K562 (cell line): ENCODE measurements around the gene TNNT1. TPM values are rescaled to one million over a fixed set of nuclear protein-coding genes. Genes with fewer than 3 reads are reported as not detected.

Experiments used
- ATF4 ChIP-seq: fragments of 450-650 bp; formaldehyde crosslinking; IDR thresholded peaks from 2 replicates; pipeline ENCODE4 v1.4.0; 2022; ENCODE audit warnings: mild to moderate bottlenecking, moderate library complexity
- HMG20B ChIP-seq: fragments of 250-450 bp; sonication (Bioruptor Pico); IDR thresholded peaks from 2 replicates; pipeline ENCODE4 v1.5.0; 2021; ENCODE audit warnings: mild to moderate bottlenecking
- ILF3 ChIP-seq: fragments of 450-650 bp; IDR thresholded peaks from 2 replicates; pipeline ENCODE4 v1.6.1; 2018; ENCODE audit warnings: antibody characterized with exemption, mild to moderate bottlenecking, moderate library complexity, borderline replicate concordance
- LARP7 ChIP-seq: fragments of 450-650 bp; IDR thresholded peaks from 2 replicates; pipeline ENCODE4 v1.6.1; 2016
- MTA1 ChIP-seq: fragments of 450-650 bp; IDR thresholded peaks from 2 replicates; pipeline ENCODE4 v1.6.1; 2017; ENCODE audit warnings: borderline replicate concordance
- NEUROD1 ChIP-seq: fragments of 150-350 bp; IDR thresholded peaks from 2 replicates; pipeline ENCODE4 v1.6.1; 2014; ENCODE audit warnings: borderline replicate concordance, low read length, low read depth; ENCODE audit not compliant: partially characterized antibody
- NFIC ChIP-seq: fragments of 450-650 bp; IDR thresholded peaks from 2 replicates; pipeline ENCODE4 v1.6.1; 2017; ENCODE audit warnings: mild to moderate bottlenecking, inconsistent platforms
- NUFIP1 ChIP-seq: fragments of 450-650 bp; IDR thresholded peaks from 2 replicates; pipeline ENCODE4 v1.6.1; 2018; ENCODE audit not compliant: partially characterized antibody
- PHF20 ChIP-seq: fragments of 450-650 bp; IDR thresholded peaks from 2 replicates; pipeline ENCODE4 v1.6.1; 2018; ENCODE audit not compliant: partially characterized antibody
- RFX1 ChIP-seq: fragments of 450-650 bp; IDR thresholded peaks from 2 replicates; pipeline ENCODE4 v1.6.1; 2016; ENCODE audit warnings: mild to moderate bottlenecking, moderate library complexity
- ZBTB1 ChIP-seq: sonication (generic); formaldehyde crosslinking; IDR thresholded peaks from 2 replicates; pipeline ENCODE4 v1.8.1; 2023; ENCODE audit warnings: missing genetic modification reagents, low read depth, mild to moderate bottlenecking, borderline replicate concordance
- ZBTB5 ChIP-seq: fragments of 450-650 bp; IDR thresholded peaks from 2 replicates; pipeline ENCODE4 v1.6.1; 2017; ENCODE audit warnings: antibody characterized with exemption
- ZFP1 ChIP-seq: fragments of 450-650 bp; formaldehyde crosslinking; IDR thresholded peaks from 2 replicates; pipeline ENCODE4 v1.4.0; 2020; ENCODE audit warnings: mild to moderate bottlenecking, mixed read lengths
- ZKSCAN1 ChIP-seq: fragments of 150-350 bp; IDR thresholded peaks from 2 replicates; pipeline ENCODE4 v1.6.1; 2016; ENCODE audit warnings: low read depth, low read length
- ZNF217 ChIP-seq: sonication (generic); formaldehyde crosslinking; IDR thresholded peaks from 2 replicates; pipeline ENCODE4 v1.8.0; 2022; ENCODE audit warnings: mild to moderate bottlenecking, missing genetic modification reagents
- ZNF224 ChIP-seq: sonication (generic); formaldehyde crosslinking; IDR thresholded peaks from 2 replicates; pipeline ENCODE4 v1.8.0; 2022; ENCODE audit warnings: mild to moderate bottlenecking, missing genetic modification reagents
- ZNF253 ChIP-seq: fragments of 250-450 bp; sonication (Bioruptor Pico); conservative IDR thresholded peaks from 2 replicates; pipeline ENCODE4 v1.6.1; 2021; ENCODE audit warnings: mild to moderate bottlenecking
- polyA plus RNA-seq, 8 experiments: library from polyadenylated mRNA; depleted of rRNA in 4 of 8; stranded (reverse) in 5 of 8; unstranded in 3 of 8; fragments of >200 nt; fragmentation: Nextera tagmentation in 2 of 8; fragmentation: Illumina TruSeq in 1 of 8; extraction: Ambion mirVana in 2 of 8; extraction: Trizol in 1 of 8; gene quantifications; 2 replicates each; pipeline versions ENCODE4 v1.2.1 to v1.2.3, GENCODE V29; 2011 to 2014; ENCODE audit warnings: inconsistent platforms in 1 of 8, missing spikeins in 1 of 8
- total RNA-seq, 7 experiments: library from RNA; depleted of rRNA in 6 of 7; stranded (reverse); fragments of >200 nt in 6 of 7; fragmentation: Illumina TruSeq in 2 of 7; extraction: Trizol in 2 of 7; gene quantifications; 2 replicates each; pipeline versions ENCODE4 v1.2.1 to v1.2.3, GENCODE V29; 2011 to 2021; ENCODE audit warnings: low replicate concordance in 1 of 7
- TF ChIP-seq, protein P1 (sequence below): sonication (generic); formaldehyde crosslinking; IDR thresholded peaks from 2 replicates; pipeline ENCODE4 v1.8.0; 2022; ENCODE audit warnings: mild to moderate bottlenecking, missing genetic modification reagents

The TNNT1 gene
- total and polyA plus RNA-seq, 9 of the 15 experiments (the other 6 are each of a cell fraction or from before 2014, with no cell fraction given): 31.8 to 390 (median 227) TPM

- TF ChIP-seq ATF4 (CRISPR knock-in tag): no peak
- peak; percentile 99 for TF ChIP-seq NEUROD1
- TF ChIP-seq NFIC: no peak
- TF ChIP-seq ZKSCAN1: no peak
- TF ChIP-seq, protein P1, sequence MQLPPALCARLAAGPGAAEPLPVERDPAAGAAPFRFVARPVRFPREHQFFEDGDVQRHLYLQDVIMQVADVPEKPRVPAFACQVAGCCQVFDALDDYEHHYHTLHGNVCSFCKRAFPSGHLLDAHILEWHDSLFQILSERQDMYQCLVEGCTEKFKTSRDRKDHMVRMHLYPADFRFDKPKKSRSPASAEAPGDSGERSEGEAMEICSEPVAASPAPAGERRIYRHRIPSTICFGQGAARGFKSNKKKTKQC (CRISPR knock-in tag): no peak
- TF ChIP-seq ZNF253 (CRISPR knock-in tag): no peak
- TF ChIP-seq ZFP1 (CRISPR knock-in tag): no peak
- no peak for TF ChIP-seq ZBTB5
- TF ChIP-seq ILF3: no peak
- no peak for TF ChIP-seq ZNF224 (CRISPR knock-in tag)
- TF ChIP-seq NUFIP1: no peak
- TF ChIP-seq ZBTB1 (CRISPR knock-in tag): no peak
- no peak for TF ChIP-seq PHF20
- TF ChIP-seq ZNF217: no peak
- TF ChIP-seq MTA1: no peak
- no peak for TF ChIP-seq HMG20B (CRISPR knock-in tag)
- TF ChIP-seq RFX1: peak; percentile 99
- peak; percentile 67; the same call in 1 of the 2 replicates for TF ChIP-seq LARP7
Observed at GRCh38 chr19:55178781-55179599, 30.0 kb upstream of the TNNT1 start (continued).
